Fibroblast of mammary gland (primary cell): ENCODE results near the gene AK6.

ENCODE experiments used
- DNase-seq: peaks from one replicate; pipeline ENCODE4 v3.0.0-alpha.2; 2010; ENCODE audit warnings: low read depth
- H3K4me3 ChIP-seq: 2 replicates; pipeline ENCODE4 v1.5.1; 2011; ENCODE audit warnings: low read depth, mild to moderate bottlenecking, low read length, moderate library complexity; ENCODE audit not compliant: control insufficient read depth
- TF ChIP-seq, protein P1 (sequence below): conservative IDR thresholded peaks from 2 replicates; pipeline ENCODE4 v1.5.1; 2011; ENCODE audit warnings: low read depth, low read length, inconsistent platforms; ENCODE audit not compliant: control insufficient read depth, insufficient read depth

AK6 gene

DNA sequence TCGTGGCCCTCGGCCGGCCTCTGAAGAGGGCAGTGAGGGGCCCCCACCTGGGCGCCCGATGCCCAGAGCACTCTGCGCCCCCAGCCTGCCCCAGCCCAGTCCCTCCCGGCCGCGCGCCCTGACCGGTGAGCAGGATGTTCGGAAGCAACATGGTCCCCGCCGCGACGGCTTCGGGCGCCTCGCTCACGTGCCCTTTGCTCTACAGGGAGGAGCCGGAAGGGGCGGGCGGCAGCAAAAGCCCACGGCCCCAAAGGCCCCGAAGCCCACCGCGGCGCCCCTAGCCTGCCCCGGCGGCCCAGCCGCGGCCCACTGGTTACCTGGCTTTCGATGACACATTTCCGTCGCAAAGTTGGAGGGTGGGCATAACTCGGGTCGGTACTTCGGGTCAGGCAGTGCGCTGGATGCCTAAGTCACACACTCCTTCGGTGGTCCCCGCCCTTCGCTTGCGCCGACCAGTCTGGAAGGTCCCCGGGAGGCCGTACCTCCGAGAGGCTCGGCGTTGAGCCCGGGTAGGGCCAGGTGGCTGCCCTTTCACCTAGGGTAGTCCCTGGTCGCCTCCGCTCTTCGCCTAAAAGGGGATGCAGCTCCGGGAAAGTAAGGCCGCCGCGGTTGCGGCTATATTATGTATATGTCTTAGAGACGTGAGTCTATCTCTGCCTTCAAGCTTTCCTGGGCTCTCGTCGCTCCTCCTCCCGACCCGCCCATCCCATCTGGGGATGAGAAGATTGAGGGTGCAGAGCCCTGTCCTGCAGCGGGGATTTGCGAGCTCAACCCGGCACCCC, at the start of gene AK6, which contains the start of the genes RAD17 and TAF9:
TSS of gene AK6 (minus strand) at position 181 of the 782 bp plus-strand sequence. CDS start at position 151, 30 bp downstream.
TSS of gene RAD17 (plus strand) at position 479 of the 782 bp plus-strand sequence. CDS start 2,391 bp downstream, outside the sequence.
TSS of gene TAF9 (minus strand) at position 181 of the 782 bp plus-strand sequence. CDS start 3,783 bp downstream, outside the sequence.
- peak; percentile 88 for DNase-seq
- peak within 1 kb of the TSS; percentile 84 for H3K4me3 ChIP-seq
- TF ChIP-seq, protein P1, sequence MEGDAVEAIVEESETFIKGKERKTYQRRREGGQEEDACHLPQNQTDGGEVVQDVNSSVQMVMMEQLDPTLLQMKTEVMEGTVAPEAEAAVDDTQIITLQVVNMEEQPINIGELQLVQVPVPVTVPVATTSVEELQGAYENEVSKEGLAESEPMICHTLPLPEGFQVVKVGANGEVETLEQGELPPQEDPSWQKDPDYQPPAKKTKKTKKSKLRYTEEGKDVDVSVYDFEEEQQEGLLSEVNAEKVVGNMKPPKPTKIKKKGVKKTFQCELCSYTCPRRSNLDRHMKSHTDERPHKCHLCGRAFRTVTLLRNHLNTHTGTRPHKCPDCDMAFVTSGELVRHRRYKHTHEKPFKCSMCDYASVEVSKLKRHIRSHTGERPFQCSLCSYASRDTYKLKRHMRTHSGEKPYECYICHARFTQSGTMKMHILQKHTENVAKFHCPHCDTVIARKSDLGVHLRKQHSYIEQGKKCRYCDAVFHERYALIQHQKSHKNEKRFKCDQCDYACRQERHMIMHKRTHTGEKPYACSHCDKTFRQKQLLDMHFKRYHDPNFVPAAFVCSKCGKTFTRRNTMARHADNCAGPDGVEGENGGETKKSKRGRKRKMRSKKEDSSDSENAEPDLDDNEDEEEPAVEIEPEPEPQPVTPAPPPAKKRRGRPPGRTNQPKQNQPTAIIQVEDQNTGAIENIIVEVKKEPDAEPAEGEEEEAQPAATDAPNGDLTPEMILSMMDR, result no peak

DNA sequence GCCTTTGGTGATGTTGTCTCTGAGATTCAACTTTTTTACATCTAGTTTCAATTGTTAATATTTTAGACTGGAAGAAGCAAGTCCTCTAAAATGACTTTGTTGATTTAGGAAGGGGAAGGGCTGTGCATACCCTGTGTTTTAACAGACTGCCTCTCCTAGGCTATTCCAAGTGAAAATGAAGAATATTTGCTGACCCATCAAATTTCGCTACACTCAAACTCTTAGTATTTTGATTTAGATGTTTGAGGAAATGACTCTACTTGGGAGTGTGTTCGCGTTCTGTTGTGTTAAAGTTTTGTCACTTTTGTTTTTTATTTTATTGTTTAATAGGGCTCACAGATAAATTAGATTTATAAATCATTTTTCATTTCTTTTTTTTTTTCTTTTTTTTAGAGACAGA, 49.2 kb upstream of the AK6 start:
- no peak for DNase-seq
- TF ChIP-seq, protein P1, result no peak
- no peak overlapping the region for H3K4me3 ChIP-seq

DNA sequence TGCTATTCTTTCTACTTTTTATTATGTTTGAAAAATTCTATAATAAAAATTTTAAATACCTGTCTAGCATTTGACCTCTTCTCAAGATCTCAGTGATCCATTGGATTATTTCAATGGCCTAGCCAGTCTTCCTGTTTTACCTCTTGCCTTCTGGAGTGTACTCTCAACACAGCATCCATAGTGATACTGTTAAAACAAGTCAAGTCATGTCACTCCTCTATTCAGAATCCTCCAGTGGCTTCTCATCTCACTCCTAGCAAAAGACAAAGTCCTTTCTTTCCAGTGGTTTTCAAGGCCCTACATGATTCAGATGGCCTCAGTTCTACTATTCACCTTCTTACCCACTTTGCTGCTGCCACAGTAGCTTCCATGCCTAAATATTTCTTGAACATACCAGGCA, 47.4 kb upstream of the AK6 start:
- DNase-seq, result no peak
- H3K4me3 ChIP-seq, result no peak overlapping the region
- TF ChIP-seq, protein P1, result no peak

DNA sequence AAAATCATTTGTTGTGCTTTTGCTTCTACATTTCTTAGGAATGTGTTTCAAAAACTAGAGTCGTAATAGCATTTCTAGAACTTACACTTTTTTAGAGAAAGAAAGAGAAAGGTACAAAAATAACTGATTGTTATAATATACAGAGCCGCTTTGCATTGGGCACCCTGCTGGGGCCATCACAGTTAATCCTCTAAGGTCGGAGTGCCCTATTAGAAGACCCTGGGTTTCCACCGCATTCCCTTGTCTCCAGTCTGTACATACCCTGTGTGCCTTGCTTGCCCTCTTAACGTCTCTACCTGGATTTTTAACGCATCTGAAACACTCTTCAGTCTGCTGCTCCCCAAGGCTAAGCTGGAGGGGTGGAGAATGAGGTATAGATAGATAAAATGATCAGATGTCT, 46.9 kb upstream of the AK6 start:
- H3K4me3 ChIP-seq, result no peak overlapping the region
- DNase-seq, result no peak
- TF ChIP-seq, protein P1, result no peak

DNA sequence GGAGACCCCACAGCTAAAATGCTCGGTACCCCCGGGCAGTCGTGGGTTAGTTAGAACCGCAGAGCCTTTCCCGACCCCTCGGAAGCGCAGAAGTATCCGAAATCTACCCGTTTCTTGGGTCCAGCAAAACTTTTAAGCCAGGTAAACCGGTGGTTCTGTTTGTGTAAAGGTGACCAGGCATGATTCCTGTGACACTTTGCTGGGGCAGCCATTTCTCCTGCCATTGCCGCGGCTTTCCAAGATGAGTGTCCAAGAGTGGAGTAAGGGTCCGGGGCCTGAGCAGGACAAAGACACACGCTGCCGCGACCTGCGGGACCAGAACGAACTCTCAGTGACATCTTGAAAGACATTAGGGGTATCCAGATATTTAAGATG, 46.3 kb upstream of the AK6 start:
- TF ChIP-seq, protein P1, result no peak
- DNase-seq, result no peak
- no peak overlapping the region for H3K4me3 ChIP-seq

DNA sequence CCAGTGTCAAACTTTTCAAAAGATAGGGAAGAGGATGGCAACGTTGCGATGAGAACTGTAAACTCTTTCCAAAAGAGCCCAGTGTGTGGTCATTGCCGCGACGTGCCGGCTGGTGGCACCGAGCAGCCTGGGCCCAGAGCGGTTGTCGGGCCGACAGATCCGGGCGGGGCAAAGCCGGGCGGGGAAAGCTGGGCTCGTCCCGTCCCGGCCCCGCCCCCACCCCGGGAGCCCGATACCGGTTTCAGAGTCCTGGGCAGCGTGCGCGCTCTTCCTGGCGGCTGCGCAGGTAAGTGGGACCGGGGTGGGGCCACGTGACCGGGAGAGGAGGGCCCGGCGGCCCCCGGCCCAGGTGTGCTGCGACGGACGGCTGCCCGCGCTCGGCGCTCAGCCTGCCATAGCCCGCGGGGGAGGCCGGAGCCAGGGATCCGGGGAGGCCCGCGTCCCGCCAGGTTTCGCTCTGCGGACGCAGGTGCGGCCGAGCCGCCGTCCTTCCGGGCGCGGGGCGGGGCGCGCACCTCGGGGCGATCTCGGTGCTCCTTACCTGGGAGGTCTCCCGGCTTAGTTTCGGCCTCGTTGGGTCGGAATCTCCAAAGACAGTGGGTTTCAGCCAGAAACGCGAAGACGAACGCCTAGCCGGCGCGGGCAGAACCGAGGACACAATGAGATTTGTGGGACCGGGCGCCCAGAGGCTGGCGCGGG, 45.7 kb upstream of the AK6 start, which contains the start of gene MARVELD2:
TSS of gene MARVELD2 (plus strand) at position 232 of the 699 bp plus-strand sequence. CDS start 4,270 bp downstream, outside the sequence.
- H3K4me3 ChIP-seq, result no peak within 1 kb of the TSS
- DNase-seq, result no peak
- TF ChIP-seq, protein P1, result no peak
